Activated naive CD4-positive, alpha-beta T cell treated with anti-CD3 and anti-CD28 coated beads, Interleukin-2, amount 50 U/mL, for 24 hours (primary cell): ENCODE data around the gene DLX1.
"Not testable (repeated sequence)": the region's sequence is repeated elsewhere in the genome, so short reads cannot be mapped to it uniquely, and the experiment has no call there.

Source experiments
- H3K27ac Mint-ChIP-seq: one replicate; pipeline ENCODE4 v1.8.0; 2021; ENCODE audit warnings: mild to moderate bottlenecking, mixed read lengths
- H3K27me3 Mint-ChIP-seq: one replicate; pipeline ENCODE4 v1.8.0; 2021; ENCODE audit warnings: mixed read lengths
- H3K36me3 Mint-ChIP-seq: one replicate; pipeline ENCODE4 v1.8.0; 2021; ENCODE audit warnings: mixed read lengths
- H3K4me1 Mint-ChIP-seq: one replicate; pipeline ENCODE4 v1.8.0; 2021; ENCODE audit warnings: mixed read lengths
- H3K4me3 Mint-ChIP-seq: one replicate; pipeline ENCODE4 v1.8.0; 2021; ENCODE audit warnings: mild to moderate bottlenecking, mixed read lengths
- H3K9me3 Mint-ChIP-seq: one replicate; pipeline ENCODE4 v1.8.0; 2021; ENCODE audit warnings: mixed read lengths

DLX1 gene

DNA sequence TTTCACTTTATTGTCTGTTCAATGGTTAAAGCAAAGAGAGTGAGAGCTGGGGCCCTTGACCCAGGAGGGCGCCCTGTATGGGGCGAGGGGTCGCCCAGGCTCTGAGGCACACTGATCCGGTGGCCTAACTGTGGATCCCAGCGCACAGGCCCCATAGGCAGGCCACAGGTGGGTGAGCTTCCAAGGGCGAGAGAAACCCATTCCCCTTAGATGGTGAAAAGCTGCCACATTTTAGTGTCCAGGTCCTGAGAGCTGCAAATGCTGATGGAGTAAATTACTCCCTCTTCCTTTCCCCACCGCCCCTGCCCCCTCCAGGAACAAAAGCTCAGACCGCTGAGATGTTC is 23.3 kb downstream of the DLX1 start:
- Mint-ChIP-seq H3K36me3 (peaks cover 4% of the 10 kb centered on the region), H3K27ac (no peak overlapping the region), H3K27me3 (peaks cover 54% of the 10 kb centered on the region), H3K9me3 (no peaks in the 10 kb centered on the region), H3K4me1 (peaks cover 43% of the 10 kb centered on the region), H3K4me3 (no peak overlapping the region)

DNA sequence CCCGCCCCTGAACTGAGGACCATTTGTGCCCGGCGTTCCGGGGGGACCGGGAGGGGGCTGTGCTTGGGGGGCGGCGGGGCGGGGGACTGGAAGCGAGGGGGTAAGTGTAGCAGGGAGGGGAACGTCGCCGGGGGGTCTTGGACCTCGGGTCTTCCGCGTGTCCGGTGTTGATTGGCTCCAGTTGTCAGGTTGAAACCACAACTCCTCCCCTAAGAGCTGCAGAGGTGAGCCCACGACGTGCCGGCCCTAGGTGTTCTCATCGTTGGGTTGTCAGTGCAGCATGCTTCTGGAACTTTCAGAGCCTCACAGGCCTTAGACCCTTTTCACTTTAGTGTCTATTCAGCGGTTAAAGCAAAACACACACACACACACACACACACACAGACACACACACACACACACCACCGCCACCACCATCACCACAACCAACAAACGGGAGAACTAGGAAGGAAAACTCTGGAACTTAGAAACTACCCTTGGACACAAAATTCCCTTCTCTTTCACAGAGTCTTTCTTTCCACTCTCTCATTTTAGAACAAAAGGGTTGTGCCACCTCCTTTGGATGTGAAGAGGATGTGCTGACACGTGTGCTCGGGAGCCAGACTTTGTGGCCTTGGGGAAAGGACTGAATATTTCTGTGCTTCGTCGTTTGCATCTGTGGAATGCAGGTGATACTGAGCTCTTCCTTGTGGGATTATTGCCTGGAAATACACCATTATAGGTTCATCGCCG is 24.1 kb downstream of the DLX1 start:
- Mint-ChIP-seq H3K9me3 (no peaks in the 10 kb centered on the region), H3K27ac (no peak overlapping the region), H3K27me3 (peaks cover 45% of the 10 kb centered on the region), H3K4me3 (no peak overlapping the region), H3K4me1 (peaks cover 35% of the 10 kb centered on the region), H3K36me3 (peaks cover 4% of the 10 kb centered on the region)

DNA sequence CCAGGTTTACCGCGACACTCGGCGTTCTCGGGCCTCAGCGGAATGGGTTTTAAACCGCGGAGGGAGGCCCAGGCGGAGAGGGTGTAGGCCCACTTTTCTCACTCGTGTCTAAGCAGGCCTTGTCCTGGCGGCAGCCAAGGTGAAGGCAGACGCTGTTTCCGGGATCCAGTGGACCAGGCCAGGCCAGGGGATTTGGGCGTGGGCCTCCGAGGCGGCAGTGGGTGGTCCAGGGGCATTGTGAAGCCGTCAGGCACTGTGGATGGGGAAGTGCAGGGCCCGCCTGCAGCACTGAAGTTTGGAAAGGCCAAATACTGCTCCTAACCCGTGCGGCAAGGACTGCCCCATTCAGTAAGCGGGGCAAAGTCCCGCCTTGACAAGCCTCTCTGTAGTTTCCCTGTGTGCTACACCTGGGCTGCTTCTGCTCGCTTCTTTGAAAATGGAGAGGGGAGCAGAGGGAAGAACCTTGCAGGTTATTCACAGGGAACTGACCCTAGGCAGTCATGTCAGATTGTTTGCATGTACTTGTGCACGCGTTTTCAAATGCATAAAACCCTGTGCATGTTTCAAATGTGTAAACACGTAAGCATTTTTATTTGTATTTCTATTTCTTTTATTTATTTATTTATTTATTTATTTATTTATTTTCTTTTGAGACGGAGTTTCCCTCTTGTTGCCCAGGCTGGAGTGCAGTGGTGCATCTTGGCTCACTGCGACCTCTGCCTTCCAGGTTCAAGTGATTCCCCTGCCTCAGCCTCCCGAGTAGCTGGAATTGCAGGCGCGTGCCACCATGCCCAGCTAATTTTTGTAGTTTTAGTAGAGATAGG is 24.9 kb downstream of the DLX1 start:
- H3K27me3 Mint-ChIP-seq, result peaks cover 45% of the 10 kb centered on the region
- no peak overlapping the region for H3K4me3 Mint-ChIP-seq
- peaks cover 2% of the 10 kb centered on the region for H3K36me3 Mint-ChIP-seq
- peaks cover 33% of the 10 kb centered on the region for H3K4me1 Mint-ChIP-seq
- H3K9me3 Mint-ChIP-seq, result no peaks in the 10 kb centered on the region
- no peak overlapping the region for H3K27ac Mint-ChIP-seq

DNA sequence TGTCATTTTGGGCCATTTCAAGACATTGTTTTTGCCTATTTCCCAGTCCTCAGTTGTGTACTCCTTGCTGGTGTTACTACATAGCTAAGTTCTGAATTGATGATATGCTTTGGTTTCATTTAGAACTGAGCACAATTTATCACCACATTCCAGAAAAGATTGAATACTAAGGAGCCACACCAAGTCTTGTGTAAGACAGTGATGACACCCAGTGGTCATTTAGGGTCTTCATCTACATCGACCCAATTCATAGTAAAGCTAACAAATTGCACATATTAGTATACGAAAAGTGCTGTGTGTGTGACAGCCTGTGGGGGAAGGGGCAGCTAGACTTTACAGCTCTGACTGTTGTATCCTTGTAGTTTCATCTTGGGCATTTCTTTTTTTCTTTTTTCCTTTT is 28.3 kb downstream of the DLX1 start:
- Mint-ChIP-seq H3K4me3 (no peak overlapping the region), H3K4me1 (peaks cover 7% of the 10 kb centered on the region), H3K36me3 (no peaks in the 10 kb centered on the region), H3K27ac (no peak overlapping the region), H3K27me3 (peaks cover 22% of the 10 kb centered on the region), H3K9me3 (no peaks in the 10 kb centered on the region)

DNA sequence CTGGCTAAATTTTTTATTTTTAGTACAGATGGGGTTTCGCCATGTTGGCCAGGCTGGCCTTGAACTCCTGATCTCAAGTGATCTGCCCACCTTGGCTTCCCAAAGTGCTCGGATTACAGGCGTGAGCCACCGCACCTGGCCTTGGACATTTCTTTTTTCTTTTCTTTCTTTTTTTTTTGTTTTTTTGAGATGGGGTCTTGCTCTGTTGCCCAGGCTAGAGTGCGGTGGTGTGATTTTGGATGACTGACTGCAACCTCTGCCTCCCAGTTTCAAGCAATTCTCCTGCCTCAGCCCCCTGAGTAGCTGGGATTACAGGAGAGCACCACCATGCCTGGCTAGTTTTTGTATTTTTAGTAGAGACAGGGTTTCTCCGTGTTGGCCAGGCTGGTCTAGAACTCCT is 28.9 kb downstream of the DLX1 start:
- not testable (repeated sequence) for H3K4me3 Mint-ChIP-seq, H3K27ac Mint-ChIP-seq, H3K36me3 Mint-ChIP-seq, H3K9me3 Mint-ChIP-seq, H3K4me1 Mint-ChIP-seq
- peaks cover 22% of the 10 kb centered on the region for H3K27me3 Mint-ChIP-seq

DNA sequence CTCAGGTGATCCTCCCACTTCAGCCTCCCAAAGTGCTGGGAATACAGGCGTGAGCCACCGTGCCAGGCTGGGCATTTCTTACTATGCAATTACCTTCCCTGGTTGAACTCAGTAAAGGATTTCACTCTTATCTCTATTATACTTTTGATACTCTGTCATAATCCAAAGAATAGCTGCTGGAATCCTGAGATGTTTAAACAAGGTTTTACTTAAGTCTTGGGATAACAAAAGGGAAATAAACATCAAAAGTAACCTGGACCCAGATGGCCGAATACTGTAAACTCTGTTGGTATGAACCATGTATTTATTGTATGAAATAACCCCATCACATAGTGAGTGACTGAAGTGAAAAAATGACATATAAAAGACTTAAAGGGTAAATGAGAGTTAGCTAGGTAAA is 29.3 kb downstream of the DLX1 start:
- Mint-ChIP-seq H3K27me3 (peaks cover 19% of the 10 kb centered on the region), H3K36me3 (no peaks in the 10 kb centered on the region), H3K4me3 (no peak overlapping the region), H3K27ac (no peak overlapping the region), H3K9me3 (no peaks in the 10 kb centered on the region), H3K4me1 (peaks cover 3% of the 10 kb centered on the region)

DNA sequence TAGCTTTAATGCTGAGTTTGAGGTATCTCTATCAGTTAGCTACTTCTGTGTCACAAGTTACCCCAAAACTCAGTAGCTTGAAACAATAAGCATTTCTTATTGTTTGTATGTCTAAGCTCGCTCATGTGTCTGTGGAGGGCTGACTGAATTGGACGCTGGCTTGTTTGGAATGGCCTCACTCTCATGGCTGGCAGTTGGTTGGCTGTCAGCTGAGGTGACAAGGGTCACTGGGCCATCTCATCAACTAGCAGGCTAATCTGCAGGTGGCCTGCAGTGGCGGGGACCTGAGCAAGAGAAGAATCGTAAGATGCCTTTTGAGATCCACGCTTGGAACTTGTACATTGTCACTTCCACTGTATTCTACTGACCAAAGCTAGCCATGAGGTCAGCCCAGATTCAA is 30.8 kb downstream of the DLX1 start:
- H3K4me3 Mint-ChIP-seq, result no peak overlapping the region
- no peaks in the 10 kb centered on the region for H3K4me1 Mint-ChIP-seq
- H3K27me3 Mint-ChIP-seq, result peaks cover 12% of the 10 kb centered on the region
- no peak overlapping the region for H3K27ac Mint-ChIP-seq
- no peaks in the 10 kb centered on the region for H3K9me3 Mint-ChIP-seq
- H3K36me3 Mint-ChIP-seq, result no peaks in the 10 kb centered on the region

DNA sequence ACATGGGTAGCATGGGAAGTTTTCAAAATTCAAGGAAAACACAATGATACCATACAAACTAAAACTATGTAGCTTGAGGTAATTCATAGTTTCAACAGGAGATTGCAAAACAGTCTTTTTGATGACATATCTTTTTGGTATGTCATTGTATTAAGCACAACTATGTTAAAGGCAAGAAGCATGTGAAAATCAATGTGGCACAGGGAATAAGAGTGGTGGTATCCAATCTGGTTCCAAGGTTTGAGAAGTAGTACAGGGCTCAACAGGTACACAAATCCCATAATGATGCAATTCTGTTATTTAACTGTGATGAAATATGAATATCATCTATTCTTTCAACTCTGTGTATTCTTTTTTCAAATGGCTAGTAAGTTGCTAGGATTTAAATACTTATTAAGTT is 33.8 kb downstream of the DLX1 start:
- Mint-ChIP-seq H3K4me3 (no peak overlapping the region), H3K4me1 (no peaks in the 10 kb centered on the region), H3K27me3 (peaks cover 7% of the 10 kb centered on the region), H3K27ac (no peak overlapping the region), H3K9me3 (no peaks in the 10 kb centered on the region), H3K36me3 (no peaks in the 10 kb centered on the region)

DNA sequence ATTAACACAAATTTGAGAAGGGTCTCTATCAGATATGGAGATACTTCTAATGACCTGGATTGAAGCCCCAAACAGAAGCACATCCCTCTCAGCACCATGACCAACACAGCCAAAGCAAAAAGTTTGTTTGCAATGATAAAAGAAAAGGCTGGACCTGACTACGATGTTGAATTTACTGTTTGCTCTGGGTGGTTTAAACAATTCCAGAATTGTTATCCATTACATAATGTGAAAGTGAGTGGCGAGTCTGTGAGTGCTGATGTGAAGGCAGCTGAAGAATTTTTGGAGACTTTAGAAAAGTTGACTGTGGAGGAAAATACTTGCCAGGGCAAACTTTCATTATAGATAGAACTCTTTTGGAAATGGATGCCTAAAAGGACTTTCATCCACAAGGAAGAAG is 34.8 kb downstream of the DLX1 start:
- no peaks in the 10 kb centered on the region for H3K36me3 Mint-ChIP-seq
- no peak overlapping the region for H3K27ac Mint-ChIP-seq
- no peaks in the 10 kb centered on the region for H3K4me1 Mint-ChIP-seq
- H3K27me3 Mint-ChIP-seq, result peaks cover 3% of the 10 kb centered on the region
- H3K4me3 Mint-ChIP-seq, result no peak overlapping the region
- no peaks in the 10 kb centered on the region for H3K9me3 Mint-ChIP-seq

DNA sequence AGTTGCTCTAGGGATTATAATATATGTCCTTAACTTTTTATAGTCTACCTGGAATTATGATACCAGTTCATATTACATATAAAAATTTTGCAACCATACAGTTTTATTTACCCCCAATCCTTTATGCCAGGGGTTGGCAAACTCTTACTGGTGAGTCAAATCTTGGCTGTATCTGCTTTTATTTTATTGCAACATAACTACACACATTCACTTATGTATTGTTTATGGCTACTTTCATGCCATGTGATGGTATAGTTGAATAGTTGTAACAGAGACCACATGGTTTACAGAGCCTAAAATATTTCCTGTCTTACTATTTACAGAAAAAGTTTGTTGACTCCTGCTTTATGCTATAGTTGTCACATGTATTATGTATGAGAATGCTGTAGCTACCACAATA is 43.2 kb downstream of the DLX1 start:
- Mint-ChIP-seq H3K4me1 (no peaks in the 10 kb centered on the region), H3K9me3 (no peaks in the 10 kb centered on the region), H3K27me3 (peaks cover 5% of the 10 kb centered on the region), H3K4me3 (no peak overlapping the region), H3K27ac (no peak overlapping the region), H3K36me3 (peaks cover 5% of the 10 kb centered on the region)

DNA sequence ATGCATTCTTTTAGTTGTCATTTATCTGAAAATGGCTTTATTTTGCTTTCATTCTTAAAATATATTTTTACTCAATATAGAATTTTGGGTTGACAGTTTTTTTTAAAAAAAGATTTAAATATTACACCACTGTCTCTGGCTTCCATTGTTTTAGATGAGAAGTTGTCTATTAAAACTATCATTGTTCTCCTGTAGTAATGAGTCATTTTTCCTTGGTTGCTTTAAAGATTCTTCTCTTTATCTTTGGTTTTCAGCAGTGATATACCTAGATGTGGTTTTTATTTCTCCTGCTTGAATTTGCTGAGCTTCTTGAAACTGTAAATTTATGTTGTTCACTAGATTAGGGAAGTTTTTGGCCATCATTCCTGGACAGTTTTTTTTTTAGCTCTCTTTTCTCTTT is 44.1 kb downstream of the DLX1 start:
- H3K4me1 Mint-ChIP-seq, result no peaks in the 10 kb centered on the region
- H3K4me3 Mint-ChIP-seq, result no peak overlapping the region
- peaks cover 5% of the 10 kb centered on the region for H3K36me3 Mint-ChIP-seq
- H3K27me3 Mint-ChIP-seq, result peaks cover 5% of the 10 kb centered on the region
- no peak overlapping the region for H3K27ac Mint-ChIP-seq
- H3K9me3 Mint-ChIP-seq, result no peaks in the 10 kb centered on the region

DNA sequence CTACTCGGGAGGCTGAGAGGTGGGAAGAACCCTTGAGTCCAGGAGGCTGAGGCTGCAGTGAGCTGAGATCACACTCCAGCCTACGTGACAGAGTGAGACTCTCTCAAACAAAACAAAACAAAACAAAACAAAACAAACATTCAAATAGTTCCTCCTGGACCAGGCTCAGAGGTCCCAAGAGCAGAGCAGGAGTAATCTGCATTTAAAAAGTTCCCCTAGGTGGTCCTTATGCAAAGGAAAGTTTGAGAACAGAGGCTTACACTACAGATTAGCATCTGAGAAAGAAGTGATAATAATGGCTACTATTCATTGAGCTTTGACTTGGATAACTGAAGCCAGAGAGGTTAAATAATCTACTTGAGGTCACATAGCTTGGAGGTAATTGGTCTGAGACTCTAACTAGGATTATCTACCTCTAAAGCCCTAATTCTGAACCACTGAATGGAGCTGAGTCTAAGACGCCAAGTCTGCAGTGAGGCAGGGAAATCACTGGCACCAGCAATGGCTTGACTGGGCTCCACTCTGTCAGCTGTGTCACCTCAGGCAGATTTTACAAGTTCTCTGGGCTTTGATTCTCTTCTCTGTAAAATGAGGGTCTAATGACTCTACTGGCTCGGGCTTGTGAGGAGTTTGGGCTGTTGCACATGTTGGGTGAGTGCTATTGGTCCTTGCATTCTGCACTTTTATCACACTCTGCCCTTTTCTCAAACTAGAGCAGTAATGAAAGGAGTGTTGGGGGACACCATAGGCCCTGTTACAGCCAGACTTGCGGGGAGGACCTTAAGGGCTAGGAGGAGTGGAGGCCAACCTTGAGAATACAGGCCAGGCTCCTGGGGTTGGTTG is 46.6 kb downstream of the DLX1 start:
- H3K4me3 Mint-ChIP-seq, result no peak overlapping the region
- H3K27ac Mint-ChIP-seq, result no peak overlapping the region
- no peaks in the 10 kb centered on the region for H3K9me3 Mint-ChIP-seq
- peaks cover 5% of the 10 kb centered on the region for H3K27me3 Mint-ChIP-seq
- no peaks in the 10 kb centered on the region for H3K4me1 Mint-ChIP-seq
- peaks cover 5% of the 10 kb centered on the region for H3K36me3 Mint-ChIP-seq

DNA sequence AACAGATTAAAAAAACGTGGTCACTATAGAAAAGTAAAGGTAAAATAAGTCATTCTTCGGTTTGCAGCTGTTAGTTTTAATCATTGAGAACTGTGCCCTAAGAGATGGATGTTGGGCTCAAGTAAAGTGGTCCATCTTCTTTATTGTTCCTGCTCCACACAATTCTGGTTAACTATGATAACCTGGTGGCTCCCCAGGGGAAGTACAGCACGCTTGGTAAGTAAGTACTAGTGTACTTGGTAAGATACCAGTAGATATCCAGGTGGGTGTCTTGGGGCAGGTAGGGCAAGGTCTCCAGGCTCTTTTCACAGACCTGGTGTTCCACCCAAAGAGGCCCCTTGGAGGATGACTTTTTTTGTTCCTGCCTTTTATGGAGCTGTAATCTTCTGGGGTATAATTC is 49.0 kb downstream of the DLX1 start:
- Mint-ChIP-seq H3K9me3 (peaks cover 6% of the 10 kb centered on the region), H3K27ac (no peak overlapping the region), H3K27me3 (peaks cover 5% of the 10 kb centered on the region), H3K4me1 (no peaks in the 10 kb centered on the region), H3K36me3 (peaks cover 5% of the 10 kb centered on the region), H3K4me3 (no peak overlapping the region)

DNA sequence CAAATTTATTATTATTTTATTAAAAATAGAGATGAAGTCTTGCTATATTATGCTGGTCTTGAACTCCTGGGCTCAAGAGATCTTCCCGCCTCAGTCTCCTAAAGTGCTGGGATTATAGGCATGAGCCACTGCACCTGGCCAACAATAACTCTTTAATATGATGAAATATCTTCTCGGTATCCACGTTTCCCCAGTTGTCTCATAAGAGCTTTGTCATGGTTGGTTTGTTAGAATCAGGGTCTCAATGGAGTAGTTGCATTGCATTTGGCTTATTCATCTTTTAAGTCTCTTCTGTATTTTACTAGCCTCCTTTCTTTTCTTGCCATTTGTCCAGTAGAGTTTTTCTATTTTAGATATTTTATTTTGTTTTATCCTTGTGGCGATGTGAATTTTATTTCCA is 50.1 kb downstream of the DLX1 start:
- Mint-ChIP-seq H3K9me3 (peaks cover 6% of the 10 kb centered on the region), H3K4me1 (no peaks in the 10 kb centered on the region), H3K36me3 (peaks cover 1% of the 10 kb centered on the region), H3K27me3 (peaks cover 2% of the 10 kb centered on the region), H3K27ac (no peak overlapping the region), H3K4me3 (no peak overlapping the region)

DNA sequence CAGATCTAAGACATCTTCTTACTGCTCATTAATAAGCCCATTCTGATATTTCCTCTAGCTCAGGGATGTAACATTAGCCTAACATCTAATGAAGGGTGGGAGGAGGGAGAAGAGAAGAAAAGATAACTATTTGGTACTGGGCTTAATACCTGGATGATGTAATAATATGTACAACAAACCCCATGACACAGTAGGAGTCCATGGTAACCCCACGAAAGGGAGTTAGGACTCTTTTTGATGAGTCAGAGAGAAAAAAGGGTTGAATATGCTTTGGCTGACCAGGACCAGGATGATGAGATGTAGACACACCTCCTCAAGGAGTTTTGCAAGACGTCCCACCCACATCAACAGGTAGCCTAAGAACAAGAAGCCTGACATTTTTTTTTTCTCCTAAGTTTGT is 51.8 kb downstream of the DLX1 start:
- Mint-ChIP-seq H3K27me3 (peaks cover 2% of the 10 kb centered on the region), H3K27ac (no peak overlapping the region), H3K9me3 (peaks cover 6% of the 10 kb centered on the region), H3K4me3 (no peak overlapping the region), H3K36me3 (no peaks in the 10 kb centered on the region), H3K4me1 (peaks cover under 1% of the 10 kb centered on the region)

DNA sequence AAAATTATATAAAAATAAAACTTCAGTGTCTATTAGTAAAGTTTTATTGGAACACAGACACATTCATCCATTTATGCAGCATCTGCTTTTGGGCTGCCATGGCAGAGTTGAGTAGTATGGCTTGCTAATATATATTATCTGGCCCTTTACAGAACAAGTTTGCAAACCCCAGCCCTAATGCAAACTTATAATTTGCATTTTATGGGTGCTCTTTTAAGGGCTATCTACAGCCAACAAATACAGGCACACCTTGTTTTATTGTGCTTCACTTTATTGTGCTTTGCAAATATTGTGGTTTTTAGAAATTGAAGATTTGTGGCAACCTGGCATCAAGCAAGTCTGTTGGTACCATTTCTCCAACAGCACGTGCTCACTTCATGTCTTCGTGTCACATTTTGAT is 52.6 kb downstream of the DLX1 start:
- Mint-ChIP-seq H3K36me3 (no peaks in the 10 kb centered on the region), H3K27me3 (no peaks in the 10 kb centered on the region), H3K9me3 (peaks cover 6% of the 10 kb centered on the region), H3K27ac (no peak overlapping the region), H3K4me1 (peaks cover 3% of the 10 kb centered on the region), H3K4me3 (no peak overlapping the region)
